Measurements from ENCODE around the gene PHLPP1. TPM values are rescaled to one million over a fixed set of nuclear protein-coding genes. Genes with fewer than 3 reads are reported as not detected.

PHLPP1 gene
- total RNA-seq, 1 experiment from 2014 or later: 39.9 TPM

DNA sequence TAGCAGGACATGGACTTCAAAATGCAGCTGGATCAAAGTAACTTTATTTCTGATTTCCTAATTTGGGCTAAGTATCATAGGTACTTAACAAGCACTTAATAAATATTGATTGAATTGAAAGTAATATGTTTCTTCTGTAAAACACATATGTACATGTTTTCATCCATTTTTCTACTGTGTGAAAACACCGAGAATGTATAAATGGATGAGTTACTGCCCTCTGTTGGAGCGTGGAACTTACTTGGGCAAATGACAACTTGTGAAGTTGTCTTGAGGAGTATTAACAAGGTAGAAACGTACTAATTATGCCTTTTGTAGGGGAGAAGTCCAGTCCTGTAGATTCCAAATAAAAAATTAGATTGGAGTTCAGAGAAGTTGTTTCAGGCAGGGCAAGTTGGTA lies 87.2 kb downstream of the PHLPP1 start:
- no peaks in the 10 kb centered on the region for H4K20me1 ChIP-seq (ENCODE audit: control insufficient read depth, insufficient read depth, insufficient read length)
- H3K27me3 Mint-ChIP-seq (ENCODE audit: low read depth): no peaks in the 10 kb centered on the region
- peaks cover 0 to 3% (median 0%) of the 10 kb centered on the region in 3 experiments; a peak in 1 of 7 replicates for H3K36me3 Mint-ChIP-seq (ENCODE audit: insufficient read depth in 1 of 3, low read depth in 3 of 3)
- H4K5ac ChIP-seq (ENCODE audit: insufficient read length, low read depth, low read length): no peak overlapping the region
- no peaks in the 10 kb centered on the region for H3K9me3 Mint-ChIP-seq
- no peaks in the 10 kb centered on the region for H3K23me2 ChIP-seq (ENCODE audit: insufficient read length, low read depth, low read length, poor library complexity, severe bottlenecking)
- no peak overlapping the region for H2BK12ac ChIP-seq (ENCODE audit: insufficient read length, low read depth, low read length)
- H3K9ac ChIP-seq (ENCODE audit: extremely low read depth, insufficient read length, low read length): no peak overlapping the region
- no CpG with 5 or more reads among the region's 3 CpGs for WGBS (ENCODE audit: extremely low coverage, insufficient read length, low lambda C conversion rate)
- H3K79me2 ChIP-seq (ENCODE audit: insufficient read depth, low read length): peaks cover 31% of the 10 kb centered on the region; the same call in 1 of the 2 replicates
- no peak overlapping the region for H3K56ac ChIP-seq (ENCODE audit: insufficient read length, low read depth, low read length)
- H3K4me1 Mint-ChIP-seq: peaks cover 47 to 56% of the 10 kb centered on the region in 2 experiments
- no peak overlapping the region for H3T11ph ChIP-seq (ENCODE audit: low read length)
- H3K23ac ChIP-seq (ENCODE audit: insufficient read length, low read depth, low read length): no peak overlapping the region
- no peak overlapping the region for H4K91ac ChIP-seq (ENCODE audit: insufficient read length, low read depth, low read length)
- no peaks in the 10 kb centered on the region for H3K9me3 ChIP-seq (ENCODE audit: control insufficient read depth, low read depth, low read length)
- peaks cover 9% of the 10 kb centered on the region for H3K4me1 ChIP-seq (ENCODE audit: insufficient read depth, low read length)
- DNase-seq: no peak
- TF ChIP-seq, protein P1, sequence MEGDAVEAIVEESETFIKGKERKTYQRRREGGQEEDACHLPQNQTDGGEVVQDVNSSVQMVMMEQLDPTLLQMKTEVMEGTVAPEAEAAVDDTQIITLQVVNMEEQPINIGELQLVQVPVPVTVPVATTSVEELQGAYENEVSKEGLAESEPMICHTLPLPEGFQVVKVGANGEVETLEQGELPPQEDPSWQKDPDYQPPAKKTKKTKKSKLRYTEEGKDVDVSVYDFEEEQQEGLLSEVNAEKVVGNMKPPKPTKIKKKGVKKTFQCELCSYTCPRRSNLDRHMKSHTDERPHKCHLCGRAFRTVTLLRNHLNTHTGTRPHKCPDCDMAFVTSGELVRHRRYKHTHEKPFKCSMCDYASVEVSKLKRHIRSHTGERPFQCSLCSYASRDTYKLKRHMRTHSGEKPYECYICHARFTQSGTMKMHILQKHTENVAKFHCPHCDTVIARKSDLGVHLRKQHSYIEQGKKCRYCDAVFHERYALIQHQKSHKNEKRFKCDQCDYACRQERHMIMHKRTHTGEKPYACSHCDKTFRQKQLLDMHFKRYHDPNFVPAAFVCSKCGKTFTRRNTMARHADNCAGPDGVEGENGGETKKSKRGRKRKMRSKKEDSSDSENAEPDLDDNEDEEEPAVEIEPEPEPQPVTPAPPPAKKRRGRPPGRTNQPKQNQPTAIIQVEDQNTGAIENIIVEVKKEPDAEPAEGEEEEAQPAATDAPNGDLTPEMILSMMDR (conservative IDR thresholded peaks at IDR 0.05): peak; percentile 37; the same call in 1 of the 3 replicates
- H3K4me3 Mint-ChIP-seq: no peak overlapping the region
- no peak overlapping the region for H3K4me2 ChIP-seq (ENCODE audit: insufficient read depth, insufficient read length, low read length)
- no peak overlapping the region for H2BK120ac ChIP-seq (ENCODE audit: low read depth, low read length, poor library complexity, severe bottlenecking)
- H2BK20ac ChIP-seq (ENCODE audit: low read depth, low read length, poor library complexity, severe bottlenecking): no peak overlapping the region
- no peaks in the 10 kb centered on the region for H3K27me3 ChIP-seq (ENCODE audit: insufficient read depth, low read length)
- no peak overlapping the region for H3K4ac ChIP-seq (ENCODE audit: low read depth, low read length)
- peaks cover 5% of the 10 kb centered on the region for H3K79me1 ChIP-seq (ENCODE audit: insufficient read depth, low read depth, low read length, poor library complexity, severe bottlenecking)
- H3K27ac ChIP-seq (ENCODE audit: insufficient read length, low read depth, low read length): no peak overlapping the region
- H2BK5ac ChIP-seq (ENCODE audit: insufficient read length, low read length): no peak overlapping the region
- peak overlapping the region in 1 of 3 experiments; percentile 35; a peak in 3 of 7 replicates for H3K27ac Mint-ChIP-seq
- H2BK15ac ChIP-seq (ENCODE audit: low read depth, low read length): no peak overlapping the region
- no peak overlapping the region for H3K14ac ChIP-seq (ENCODE audit: insufficient read depth, low read length)
- H2AFZ ChIP-seq (ENCODE audit: low read length): no peak overlapping the region
- H2AK5ac ChIP-seq (ENCODE audit: insufficient read length, low read length): no peak overlapping the region
- H3K18ac ChIP-seq (ENCODE audit: insufficient read length, low read depth, low read length): no peak overlapping the region
- no peak overlapping the region for H4K8ac ChIP-seq (replicated peaks; ENCODE audit: insufficient read length, low read depth, low read length)

All from H9 (cell line).